ENCODE results near the gene EMX1.
A peak's percentile ranks its signal among the peaks of the same experiment; 100 is the strongest.

Gene EMX1

GRCh38 chr2:72961036-72961720 lies 43.9 kb downstream of the EMX1 start:
- no peak for DNase-seq

GRCh38 chr2:72961853-72962468 lies 44.6 kb downstream of the EMX1 start:
- no peak for DNase-seq

- DNase-seq, result no peak
Measured at GRCh38 chr2:72962911-72963310, 45.6 kb downstream of the EMX1 start.

DNA sequence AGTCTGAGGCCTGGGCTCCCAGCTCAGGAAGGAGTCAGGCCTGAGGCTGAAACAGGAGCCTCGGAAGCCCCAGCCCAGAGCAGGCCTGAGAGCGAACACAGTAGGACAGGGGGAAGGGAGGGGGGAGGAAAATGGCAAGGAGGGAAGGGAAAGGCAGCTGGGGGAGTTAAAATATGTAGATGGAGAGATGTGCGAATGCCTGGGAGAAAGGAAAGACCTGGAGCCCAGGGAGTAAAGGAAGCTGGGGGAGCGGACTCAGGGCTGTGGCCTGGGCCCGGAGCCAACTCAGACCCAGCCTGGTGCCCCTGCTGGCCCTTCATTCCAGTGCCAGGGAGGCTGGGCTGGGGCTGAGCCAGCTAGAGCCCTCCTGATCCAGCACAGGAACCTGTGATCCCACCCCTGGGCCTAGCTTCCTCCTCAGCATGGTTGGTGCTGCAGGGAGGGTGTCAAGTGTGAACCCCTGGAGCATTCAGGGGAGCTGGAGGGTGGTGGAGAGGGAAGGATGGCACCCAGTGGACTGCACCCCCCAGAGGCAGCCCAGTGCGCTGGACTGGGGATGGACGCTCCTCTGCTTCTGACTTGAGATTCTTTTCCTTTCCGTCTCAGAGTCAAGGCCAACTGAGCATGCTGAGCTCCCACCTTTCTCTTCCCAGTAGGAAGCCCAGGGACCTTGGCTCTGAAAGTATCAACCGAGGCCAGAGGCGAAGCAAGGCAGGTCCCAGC lies 46.3 kb downstream of the EMX1 start:
- DNase-seq, result no peak

GRCh38 chr2:72964146-72964525 lies 46.8 kb downstream of the EMX1 start:
- no peak for DNase-seq

DNA sequence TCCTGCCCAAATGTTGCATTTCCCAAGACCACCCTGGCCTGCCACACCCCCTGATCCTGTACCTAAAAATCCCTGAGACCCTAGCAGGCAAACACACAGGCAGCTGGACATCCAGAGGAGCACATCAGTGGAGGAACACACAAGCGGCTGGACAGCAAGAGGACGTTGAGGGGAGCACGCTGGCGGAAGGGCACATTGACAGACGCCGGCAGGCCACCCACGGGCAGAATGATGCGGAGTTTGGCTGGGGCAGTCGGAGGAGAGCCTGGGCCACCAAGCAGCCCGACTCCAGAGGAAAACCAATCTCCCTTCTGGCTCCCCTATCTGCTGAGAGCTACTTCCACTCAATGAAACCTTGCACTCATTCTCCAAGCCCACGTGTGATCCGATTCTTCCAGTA lies 47.7 kb downstream of the EMX1 start:
- no peak for DNase-seq

DNA sequence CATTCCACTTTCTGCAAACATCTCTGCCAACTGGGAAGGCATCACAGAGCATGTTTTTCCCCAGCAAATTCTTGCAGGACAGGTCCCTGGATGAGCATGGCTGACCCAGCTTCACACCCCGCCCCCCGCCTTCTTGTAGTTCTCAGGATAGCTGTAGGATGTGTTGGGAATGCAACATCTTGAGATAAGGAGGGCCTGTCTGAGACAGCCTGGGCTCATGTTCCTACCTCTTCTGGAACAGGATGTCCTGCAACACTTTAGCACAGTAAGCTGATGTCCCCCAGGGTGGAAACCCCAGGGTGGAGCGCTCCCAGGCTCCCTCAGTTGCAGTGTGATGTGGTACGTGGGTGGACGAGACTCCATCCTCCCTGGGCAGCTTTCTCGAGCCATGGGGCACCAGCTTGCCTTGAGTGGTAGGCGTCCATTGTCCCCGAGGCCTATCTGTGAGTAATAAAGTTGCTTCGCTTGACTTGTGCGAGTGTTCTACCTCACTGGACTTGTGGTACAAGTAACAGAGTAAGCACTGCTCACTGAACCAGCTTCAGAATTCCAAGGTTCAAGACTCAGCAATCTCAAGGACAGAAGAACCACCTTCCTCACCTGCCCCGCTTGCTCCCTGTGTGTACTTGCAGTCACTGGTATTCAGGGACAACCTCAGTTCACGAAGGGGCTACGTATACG lies 48.6 kb downstream of the EMX1 start:
- DNase-seq, result no peak

DNA sequence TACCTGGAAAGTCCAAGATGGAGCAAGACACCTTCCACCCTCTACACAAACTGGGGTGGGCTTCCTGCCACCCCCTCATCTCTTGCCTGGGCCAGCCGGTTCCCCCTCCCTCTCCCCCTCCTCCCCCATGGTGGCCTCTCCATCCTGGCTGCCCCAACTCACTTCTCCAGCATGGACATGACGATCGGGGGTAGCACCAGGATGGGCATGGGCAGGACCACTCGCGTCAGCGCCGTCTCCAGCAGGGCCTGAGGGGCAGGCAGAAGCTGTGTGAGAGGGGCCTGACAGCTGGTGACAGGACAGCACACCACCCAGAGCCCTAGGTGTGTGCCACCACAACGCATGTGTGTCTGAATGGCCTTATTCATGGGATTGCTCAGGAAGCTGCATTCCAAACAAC lies 51.0 kb downstream of the EMX1 start:
- DNase-seq, result no peak

DNA sequence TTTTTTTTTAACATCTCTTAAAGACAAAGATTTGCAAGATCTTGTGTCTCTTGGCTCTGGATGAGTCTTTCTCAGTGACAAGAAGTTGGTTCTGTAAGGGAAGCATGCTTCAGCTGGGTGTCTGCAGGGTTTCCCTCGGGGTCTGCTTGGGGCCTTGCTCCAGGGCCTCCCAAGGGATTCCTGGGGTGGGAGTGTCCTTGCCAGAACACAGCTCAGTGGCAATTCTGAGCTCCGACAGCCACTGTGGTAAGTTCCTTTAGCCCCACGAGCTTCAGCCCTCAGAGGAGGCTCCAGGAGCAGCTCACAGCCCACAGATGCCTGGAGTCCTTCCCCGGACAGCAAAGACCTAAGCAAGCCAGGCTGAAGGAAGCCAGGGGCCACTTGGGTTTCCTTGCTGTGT lies 52.4 kb downstream of the EMX1 start:
- DNase-seq, result no peak

DNA sequence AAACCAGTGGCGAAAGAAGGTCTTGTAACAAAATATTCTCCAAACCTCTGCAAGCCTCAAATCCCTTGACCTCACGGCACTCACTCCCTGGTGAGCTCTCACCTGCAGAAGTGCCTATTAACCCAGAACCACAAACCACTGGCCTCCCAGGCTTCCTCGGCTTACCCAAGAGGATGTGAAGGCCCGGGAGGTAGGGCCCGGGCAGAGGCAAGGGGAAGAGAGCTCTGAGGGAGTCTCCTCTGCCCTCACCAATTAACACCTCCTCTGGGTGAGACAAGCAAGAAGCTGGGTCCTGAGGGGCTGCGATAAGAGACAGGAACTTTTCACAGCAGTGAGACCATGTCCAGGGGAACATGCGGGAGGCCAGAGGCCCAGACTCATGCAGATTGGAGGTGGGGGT lies 53.7 kb downstream of the EMX1 start:
- DNase-seq, result no peak

DNA sequence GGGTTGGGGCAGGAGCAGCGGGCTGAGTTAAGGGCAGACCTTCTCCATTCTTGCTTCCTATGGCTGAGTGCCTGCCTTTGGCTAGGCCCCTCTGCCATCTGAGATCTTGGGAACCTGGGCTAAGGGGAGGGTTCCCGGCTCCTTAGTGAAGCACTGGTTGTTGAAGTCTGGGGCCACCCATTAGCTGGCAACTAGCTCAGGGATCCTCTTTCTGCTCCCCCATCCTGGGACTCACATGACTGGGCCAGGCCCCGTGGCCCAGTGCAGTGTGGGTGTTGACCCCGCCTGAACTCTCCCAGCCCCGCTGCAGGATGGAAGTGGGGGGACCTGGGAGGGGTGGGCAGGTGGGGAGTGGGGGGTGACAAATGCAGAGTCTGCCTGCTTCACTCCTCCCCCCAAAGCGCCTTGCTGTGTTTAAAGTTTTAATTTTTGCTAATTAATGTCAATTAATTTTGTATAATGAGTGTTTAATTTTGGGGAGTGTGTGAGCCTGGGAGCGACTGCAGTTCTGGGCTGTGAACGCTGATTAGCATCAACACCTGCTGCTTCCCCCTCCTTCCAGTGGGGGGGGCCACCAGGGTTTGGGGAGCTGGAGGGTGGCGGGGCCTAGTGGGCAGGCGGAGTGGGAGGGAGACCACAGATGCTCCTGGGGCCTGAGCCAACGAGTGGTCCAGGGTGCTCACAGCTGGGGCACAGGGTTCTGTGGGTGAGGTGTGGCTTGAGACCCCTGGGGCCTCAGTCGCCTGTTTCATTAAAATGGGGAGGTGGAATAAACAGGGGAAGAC lies 55.2 kb downstream of the EMX1 start:
- no peak for DNase-seq

DNA sequence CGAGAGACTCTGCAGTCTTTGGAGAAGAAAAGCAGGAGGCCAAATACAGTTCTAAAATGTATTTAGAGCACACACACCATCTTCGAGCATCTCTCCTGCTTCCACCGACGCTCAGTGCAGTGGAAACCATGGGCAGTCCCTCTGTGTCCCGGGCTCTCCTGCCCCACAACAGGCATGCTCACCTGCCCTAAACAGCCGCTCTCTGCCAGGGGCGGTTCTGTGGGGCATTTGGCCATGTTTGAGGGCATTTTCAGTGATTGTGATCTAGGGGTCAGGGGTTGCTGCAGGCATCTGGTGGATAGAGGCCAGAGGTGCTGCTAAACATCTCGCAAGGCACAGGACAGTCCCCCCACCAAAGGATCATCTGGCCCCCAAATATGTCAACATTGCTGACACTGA lies 55.8 kb downstream of the EMX1 start:
- DNase-seq, result no peak

DNA sequence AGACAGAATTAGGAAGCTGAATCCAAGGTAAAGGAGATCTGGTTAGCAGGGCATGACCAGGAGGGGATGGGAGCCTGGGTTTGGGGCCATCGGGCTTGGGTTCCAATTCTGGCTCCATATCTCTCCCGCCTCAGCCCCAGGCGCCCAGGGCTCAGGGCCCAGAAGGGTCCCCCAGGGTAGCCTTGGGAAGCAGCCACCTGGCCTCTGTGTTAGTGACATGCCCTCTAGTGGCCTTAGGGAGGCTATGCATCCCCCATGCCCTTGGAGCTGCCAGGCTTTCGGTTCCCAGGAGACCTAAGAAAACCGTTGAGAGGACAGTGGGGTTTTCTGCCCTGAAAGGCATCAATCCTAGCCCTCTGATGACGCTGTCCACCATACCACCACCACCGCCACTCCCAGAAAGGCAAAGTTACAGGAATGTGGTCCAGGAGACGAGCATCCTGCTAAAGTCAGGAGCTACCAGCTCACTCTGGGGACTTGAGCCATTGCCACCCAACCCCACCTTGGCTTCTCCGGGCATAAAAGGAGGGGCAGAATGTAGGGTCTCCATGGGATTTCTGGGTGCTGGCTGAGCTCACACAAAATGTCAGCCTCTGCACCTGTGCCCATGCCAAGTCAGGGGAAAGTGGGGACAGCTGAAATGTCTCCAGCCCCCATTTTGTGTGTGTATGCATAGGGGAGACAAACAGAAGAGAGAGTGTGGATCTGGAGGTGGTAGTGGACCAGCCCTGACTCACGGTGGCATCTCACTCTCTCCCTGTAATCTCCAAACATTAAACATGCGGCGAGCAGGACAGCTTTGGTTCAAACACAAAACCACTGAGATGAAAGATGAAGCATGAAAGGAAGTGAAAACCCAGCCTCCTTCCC lies 56.5 kb downstream of the EMX1 start:
- peak; percentile 84 for DNase-seq

GRCh38 chr2:72974436-72974754 lies 57.1 kb downstream of the EMX1 start:
- DNase-seq, result no peak

GRCh38 chr2:72975017-72975416 lies 57.7 kb downstream of the EMX1 start:
- no peak for DNase-seq

- DNase-seq, result no peak
Measured at GRCh38 chr2:72979896-72980295, 62.6 kb downstream of the EMX1 start.

- DNase-seq, result no peak
Measured at GRCh38 chr2:72980535-72981217, 63.4 kb downstream of the EMX1 start.

DNA sequence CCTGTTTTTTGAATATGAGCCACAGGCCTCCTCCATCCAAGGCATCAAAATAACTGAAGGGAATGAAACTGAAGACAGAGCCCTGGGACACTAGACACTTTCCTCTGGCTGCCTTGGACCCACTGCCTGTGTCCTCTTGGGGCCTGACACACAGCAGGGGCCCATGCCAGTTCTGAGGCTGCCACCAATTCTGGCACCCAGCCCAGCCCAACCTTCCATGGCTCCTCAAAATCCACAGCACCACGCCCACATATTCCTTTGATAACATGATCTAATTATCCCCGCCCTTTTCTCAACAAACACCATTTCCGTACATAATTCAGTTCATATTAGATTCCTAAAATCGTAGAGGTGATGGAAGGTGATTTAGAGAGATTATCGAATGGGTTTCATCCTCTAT lies 64.2 kb downstream of the EMX1 start:
- no peak for DNase-seq

GRCh38 chr2:72982219-72982618 lies 64.9 kb downstream of the EMX1 start:
- DNase-seq, result no peak

DNA sequence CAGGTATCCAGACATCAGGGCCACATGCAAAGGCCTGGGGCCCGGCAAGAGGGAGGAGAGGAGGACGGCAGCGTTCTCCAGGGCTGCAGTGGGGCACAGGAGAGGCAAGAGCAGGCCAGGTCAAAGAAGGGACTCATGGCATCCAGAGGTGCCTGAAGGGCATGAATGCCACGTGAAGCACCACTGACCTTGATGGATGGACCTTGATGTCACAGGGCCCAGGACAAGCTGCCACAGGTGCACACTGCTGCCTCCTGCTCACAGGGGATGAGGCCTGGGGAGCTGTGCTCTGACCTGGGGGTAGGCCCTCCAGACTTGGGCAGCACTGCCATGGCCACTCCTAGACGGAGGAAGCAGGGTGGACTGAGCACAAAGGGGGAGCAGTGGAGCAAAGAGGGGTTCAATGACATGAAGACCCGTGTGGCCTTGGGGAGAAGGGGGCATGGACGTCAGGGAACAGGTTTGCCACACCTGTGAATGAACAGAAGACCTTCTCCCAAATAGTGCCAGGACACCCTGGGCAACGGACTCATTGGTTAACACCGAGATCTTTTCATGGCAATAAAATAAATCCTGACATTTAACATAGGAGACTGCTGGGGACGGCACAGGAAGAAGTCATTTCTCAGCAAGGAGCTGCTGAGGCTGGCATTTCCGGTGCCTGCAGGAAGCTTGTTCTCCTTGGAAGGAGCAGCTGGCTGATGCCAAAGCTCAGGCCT lies 65.6 kb downstream of the EMX1 start:
- DNase-seq, result no peak
